ENCODE measurements around the gene SESN2. TPM values are rescaled to one million over a fixed set of nuclear protein-coding genes. Genes with fewer than 3 reads are reported as not detected.
A peak's percentile ranks its signal among the peaks of the same experiment; 100 is the strongest.

The SESN2 gene
- total RNA-seq, 1 experiment from 2014 or later = 118 TPM

- BruUV-seq (replicated peaks) = no TSS peak
- no peaks in the 10 kb centered on the region for H3K4me1 Mint-ChIP-seq (ENCODE audit: insufficient read depth, unreplicated experiment)
- no peaks in the 10 kb centered on the region for H3K9me3 Mint-ChIP-seq (ENCODE audit: unreplicated experiment)
- intact Hi-C loops (cut with micrococcal nuclease) = no loop called here
- POLR2A ChIA-PET = interaction anchor here (0.6 to 11.6 kb wide), 26 partner anchors 10 to 427 kb away, joined by 3 to 314 read pairs (median 5); partner anchors contain the start of genes EYA3, MED18, PHACTR4 and SESN2
- CTCF ChIA-PET = interaction anchor here (0.7 to 2.6 kb wide), 2 partner anchors 12 kb away, joined by 3 to 13 read pairs; no protein-coding TSS in a partner anchor
- no peaks in the 10 kb centered on the region for H3K27me3 Mint-ChIP-seq (ENCODE audit: insufficient read depth, unreplicated experiment)
- H3K36me3 Mint-ChIP-seq (ENCODE audit: insufficient read depth, unreplicated experiment) = peaks cover 33% of the 10 kb centered on the region
- no peak within 1 kb of the TSS for H3K27ac Mint-ChIP-seq (ENCODE audit: low read depth, unreplicated experiment)
- DNase-seq (ENCODE audit: unreplicated experiment) = peak; percentile 99
- no peak for TF ChIP-seq CTCF (IDR thresholded peaks at IDR 0.05; ENCODE audit: unreplicated experiment)
- H3K4me3 Mint-ChIP-seq (ENCODE audit: unreplicated experiment) = no peak within 1 kb of the TSS
Measured at GRCh38 chr1:28235755-28236655, 23.3 kb upstream of the SESN2 start, which contains the start of gene ATP5IF1. ATP5IF1 (plus strand) TSS chr1:28236124; CDS start chr1:28236184, 60 bp downstream.

GRCh38 chr1:28236656-28237322, 22.5 kb upstream of the SESN2 start:
- Mint-ChIP-seq H3K27ac (ENCODE audit: low read depth, unreplicated experiment) (no peak overlapping the region), H3K4me3 (ENCODE audit: unreplicated experiment) (no peak overlapping the region), H3K4me1 (ENCODE audit: insufficient read depth, unreplicated experiment) (peaks cover 3% of the 10 kb centered on the region), H3K36me3 (ENCODE audit: insufficient read depth, unreplicated experiment) (peaks cover 35% of the 10 kb centered on the region), H3K27me3 (ENCODE audit: insufficient read depth, unreplicated experiment) (no peaks in the 10 kb centered on the region), H3K9me3 (ENCODE audit: unreplicated experiment) (no peaks in the 10 kb centered on the region)
- TF ChIP-seq CTCF (IDR thresholded peaks at IDR 0.05; ENCODE audit: unreplicated experiment) = no peak
- ChIA-PET POLR2A (interaction anchor here (0.6 to 11.6 kb wide), 14 partner anchors 9 to 513 kb away, joined by 3 to 314 read pairs (median 5); partner anchors contain the start of genes MED18 and SESN2), CTCF (interaction anchor here (2.6 kb wide), 1 partner anchor 12 kb away, joined by 13 read pairs; no protein-coding TSS in a partner anchor)
- intact Hi-C loops (cut with micrococcal nuclease) = no loop called here
- DNase-seq (ENCODE audit: unreplicated experiment) = no peak
- BruUV-seq (replicated peaks) = no TSS peak

GRCh38 chr1:28239004-28239403, 20.3 kb upstream of the SESN2 start:
- Mint-ChIP-seq H3K36me3 (ENCODE audit: insufficient read depth, unreplicated experiment) (peaks cover 28% of the 10 kb centered on the region), H3K9me3 (ENCODE audit: unreplicated experiment) (no peaks in the 10 kb centered on the region), H3K4me1 (ENCODE audit: insufficient read depth, unreplicated experiment) (peaks cover 10% of the 10 kb centered on the region), H3K4me3 (ENCODE audit: unreplicated experiment) (no peak overlapping the region), H3K27me3 (ENCODE audit: insufficient read depth, unreplicated experiment) (no peaks in the 10 kb centered on the region), H3K27ac (ENCODE audit: low read depth, unreplicated experiment) (peak overlapping the region; percentile 35)
- DNase-seq (ENCODE audit: unreplicated experiment) = no peak
- BruUV-seq (replicated peaks) = no TSS peak
- POLR2A ChIA-PET = interaction anchor here (1.0 to 11.6 kb wide), 6 partner anchors 7 to 272 kb away, joined by 3 to 314 read pairs (median 10); partner anchors contain the start of genes EYA3 and SESN2
- TF ChIP-seq CTCF (IDR thresholded peaks at IDR 0.05; ENCODE audit: unreplicated experiment) = no peak
- intact Hi-C loops (cut with micrococcal nuclease) = no loop called here
- CTCF ChIA-PET = interaction anchor here (0.7 to 2.6 kb wide), 4 partner anchors 9 to 446 kb away, joined by 3 to 13 read pairs (median 5); no protein-coding TSS in a partner anchor

- no peak for TF ChIP-seq CTCF (IDR thresholded peaks at IDR 0.05; ENCODE audit: unreplicated experiment)
- H3K9me3 Mint-ChIP-seq (ENCODE audit: unreplicated experiment) = no peaks in the 10 kb centered on the region
- peaks cover 28% of the 10 kb centered on the region for H3K36me3 Mint-ChIP-seq (ENCODE audit: insufficient read depth, unreplicated experiment)
- no TSS peak for BruUV-seq (replicated peaks)
- no peak overlapping the region for H3K4me3 Mint-ChIP-seq (ENCODE audit: unreplicated experiment)
- DNase-seq (ENCODE audit: unreplicated experiment) = no peak
- peaks cover 12% of the 10 kb centered on the region for H3K4me1 Mint-ChIP-seq (ENCODE audit: insufficient read depth, unreplicated experiment)
- CTCF ChIA-PET = no interaction called here
- no peak overlapping the region for H3K27ac Mint-ChIP-seq (ENCODE audit: low read depth, unreplicated experiment)
- H3K27me3 Mint-ChIP-seq (ENCODE audit: insufficient read depth, unreplicated experiment) = no peaks in the 10 kb centered on the region
- intact Hi-C loops (cut with micrococcal nuclease) = no loop called here
- POLR2A ChIA-PET = interaction anchor here (1.2 to 11.6 kb wide), 3 partner anchors 6 to 268 kb away, joined by 5 to 314 read pairs (median 17); partner anchors contain the start of gene EYA3
Measured at GRCh38 chr1:28240024-28240423, 19.3 kb upstream of the SESN2 start.
